ENCODE results near the gene AUH. TPM values are rescaled to one million over a fixed set of nuclear protein-coding genes. Genes with fewer than 3 reads are reported as not detected.

Gene AUH
- total RNA-seq, 4 donors from 2014 or later: 10.6 to 25.4 (median 16.7) TPM

GRCh38 chr9:91198405-91198804 lies 163.3 kb downstream of the AUH start:
- Histone ChIP-seq H3K4me3 (no peak overlapping the region), H3K27ac (peak overlapping the region; percentile 57 to 99 (median 92)), H3K4me1 (peaks cover 30 to 75% (median 57%) of the 10 kb centered on the region in 3 donors), H3K9me3 (peaks cover 0 to 11% (median 3%) of the 10 kb centered on the region in 3 donors), H3K27me3 (no peaks in the 10 kb centered on the region), H3K36me3 (no peaks in the 10 kb centered on the region)
- no peak for DNase-seq
- no peak for TF ChIP-seq CTCF (IDR thresholded peaks at IDR 0.05)
- no peak for TF ChIP-seq POLR2A (IDR thresholded peaks at IDR 0.05)
- intact Hi-C loops (cut with DNase I): loop anchor here (5.0 kb wide), 1 partner anchor 229 kb away; no protein-coding TSS in a partner anchor

DNA sequence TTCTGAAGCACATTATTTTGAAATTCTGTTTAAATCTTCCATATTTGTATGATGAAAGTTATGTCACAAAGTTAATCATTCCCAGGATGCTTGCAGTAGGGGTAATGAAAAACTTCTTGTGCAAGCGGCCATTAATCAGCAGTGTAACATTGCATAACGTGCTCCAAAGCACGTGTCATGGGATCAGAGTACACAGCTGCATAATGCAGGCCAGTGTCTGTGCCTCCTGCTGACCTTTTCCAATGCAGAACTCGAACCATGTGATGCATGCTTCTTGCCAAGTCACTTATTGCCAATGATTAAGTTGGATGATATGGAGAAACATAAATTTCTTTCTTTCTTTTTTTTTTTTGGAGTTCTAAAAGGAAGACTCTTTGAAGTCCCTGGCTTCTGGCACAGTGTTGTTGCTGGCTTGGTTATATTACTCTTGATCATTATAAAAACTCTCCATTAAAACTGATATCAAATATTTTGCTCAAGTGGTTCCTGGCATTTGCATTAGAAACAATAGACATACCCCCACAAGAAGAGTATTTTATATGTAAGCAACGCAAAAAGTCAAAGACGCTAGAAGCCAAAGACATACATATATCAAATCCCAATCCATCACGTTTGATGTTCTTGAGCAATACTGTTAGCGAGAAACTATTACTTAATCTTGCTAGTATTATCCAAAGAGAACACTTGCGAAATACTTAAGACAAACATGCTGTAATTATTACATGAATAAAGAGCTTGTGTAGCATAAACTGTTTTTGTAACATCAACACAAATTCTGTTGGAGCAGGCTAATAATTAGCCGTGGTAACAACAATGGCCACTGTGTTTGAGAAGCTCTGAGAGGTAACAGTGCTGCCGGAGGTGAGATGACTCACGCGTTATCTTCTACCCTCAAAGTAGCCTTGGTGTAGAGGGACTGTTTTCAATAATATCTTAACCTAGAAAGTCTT lies 164.2 kb downstream of the AUH start:
- Histone ChIP-seq H3K4me3 (no peak overlapping the region), H3K4me1 (peaks cover 37 to 84% (median 66%) of the 10 kb centered on the region in 3 donors), H3K27ac (peak overlapping the region; percentile 72 to 99 (median 92)), H3K27me3 (no peaks in the 10 kb centered on the region), H3K36me3 (no peaks in the 10 kb centered on the region), H3K9me3 (peaks cover 0 to 5% (median 0%) of the 10 kb centered on the region in 3 donors)
- no peak for DNase-seq
- intact Hi-C loops (cut with DNase I): loop anchor here (5.0 kb wide), 1 partner anchor 230 kb away; no protein-coding TSS in a partner anchor
- TF ChIP-seq CTCF (IDR thresholded peaks at IDR 0.05) (no peak), POLR2A (IDR thresholded peaks at IDR 0.05) (peak in 1 of 4 donors; percentile 15)
- WGBS, 2 donors: 18 to 33% methylated on average over 13 of the region's 13 CpGs

DNA sequence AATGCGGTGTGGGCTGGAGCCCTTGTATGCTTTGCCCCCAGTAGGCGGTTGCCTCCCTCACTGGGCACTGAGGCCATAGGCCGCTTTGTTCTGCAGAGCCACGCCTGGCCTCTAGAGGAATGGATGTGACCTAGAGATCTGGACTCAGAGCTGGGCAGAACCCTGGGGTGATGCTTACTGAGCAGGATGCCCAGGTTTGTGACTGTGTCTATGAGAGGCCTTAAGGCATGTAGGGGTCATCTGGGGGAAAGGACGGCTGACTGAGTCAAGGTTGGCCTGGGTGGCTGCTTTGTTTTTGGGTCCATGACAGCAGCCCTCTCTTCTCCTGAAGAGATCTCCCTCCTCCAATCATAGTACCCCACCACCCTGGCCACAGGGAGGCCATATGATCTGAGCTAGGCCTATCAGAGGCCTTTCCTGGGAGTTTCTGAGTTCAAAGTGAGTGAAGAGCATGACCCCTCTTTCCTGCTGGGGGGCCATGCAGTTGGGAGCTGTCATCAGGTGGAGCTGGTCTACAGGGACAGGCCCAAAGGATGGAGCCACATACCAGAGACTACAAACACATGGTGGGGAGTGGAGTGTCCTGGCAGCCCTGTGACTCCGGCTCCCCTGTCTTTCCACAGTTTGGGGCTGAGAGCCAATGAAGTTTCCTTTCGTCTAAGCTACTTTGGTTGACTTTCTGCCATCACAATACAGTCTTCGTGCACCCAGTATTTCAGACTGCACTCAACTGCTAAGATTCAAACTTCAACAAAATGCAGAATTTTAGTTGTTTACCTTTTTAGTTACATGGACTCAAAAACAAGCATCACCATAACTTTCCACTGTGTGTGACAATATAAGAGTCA lies 165.4 kb downstream of the AUH start:
- intact Hi-C loops (cut with DNase I): loop anchor here (5.0 kb wide), 1 partner anchor 231 kb away; no protein-coding TSS in a partner anchor
- H3K9me3 ChIP-seq: peaks cover 0 to 5% (median 0%) of the 10 kb centered on the region in 3 donors
- peak overlapping the region; percentile 72 to 99 (median 92) for H3K27ac ChIP-seq
- peaks cover 44 to 96% (median 73%) of the 10 kb centered on the region in 3 donors for H3K4me1 ChIP-seq
- DNase-seq: no peak
- no peak overlapping the region for H3K4me3 ChIP-seq
- no peaks in the 10 kb centered on the region for H3K27me3 ChIP-seq
- 72 to 80% methylated on average over 5 to 8 of the region's 8 CpGs for WGBS, 2 donors
- no peak for TF ChIP-seq POLR2A (IDR thresholded peaks at IDR 0.05)
- no peak for TF ChIP-seq CTCF (IDR thresholded peaks at IDR 0.05)
- H3K36me3 ChIP-seq: no peaks in the 10 kb centered on the region

DNA sequence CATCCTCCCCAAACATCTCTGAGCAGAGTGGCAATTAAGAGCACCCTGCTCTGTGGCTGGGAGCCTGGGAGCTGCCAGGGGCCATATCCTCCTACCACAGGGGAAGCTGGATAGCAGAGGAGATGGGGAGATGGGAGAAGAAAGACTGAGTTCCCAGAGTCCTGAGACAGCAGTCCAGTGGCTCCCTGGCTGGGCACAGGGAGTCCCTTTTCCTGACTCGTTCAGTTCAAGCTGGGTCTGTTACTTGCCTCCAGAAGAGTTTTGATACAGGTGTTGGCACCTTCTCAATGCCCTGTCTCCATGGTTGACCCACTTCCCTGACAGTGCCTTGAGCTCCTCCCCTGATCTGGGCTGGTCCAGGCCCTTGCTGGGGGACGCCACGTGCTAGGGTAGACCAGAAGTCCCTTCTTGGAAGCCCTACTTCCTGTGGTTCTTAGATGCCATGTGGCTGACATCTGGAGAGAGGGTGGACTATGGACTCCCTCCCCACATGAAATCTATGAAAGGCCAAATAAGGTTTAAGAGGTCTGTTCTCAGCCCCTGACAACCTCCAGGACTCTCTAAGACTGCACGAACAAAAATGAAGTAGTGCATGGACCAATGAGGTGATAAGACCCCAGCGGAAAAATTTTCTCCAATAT lies 166.2 kb downstream of the AUH start:
- Histone ChIP-seq H3K27ac (peak overlapping the region; percentile 72 to 99 (median 92)), H3K9me3 (peaks cover 0 to under 1% (median 0%) of the 10 kb centered on the region in 3 donors), H3K4me1 (peaks cover 44 to 93% (median 71%) of the 10 kb centered on the region in 3 donors), H3K27me3 (no peaks in the 10 kb centered on the region), H3K36me3 (no peaks in the 10 kb centered on the region), H3K4me3 (no peak overlapping the region)
- intact Hi-C loops (cut with DNase I): loop anchor here (5.0 kb wide), 1 partner anchor 232 kb away; no protein-coding TSS in a partner anchor
- DNase-seq: no peak
- TF ChIP-seq CTCF (IDR thresholded peaks at IDR 0.05) (no peak), POLR2A (IDR thresholded peaks at IDR 0.05) (no peak)
- WGBS, 2 donors: 94 to 100% methylated on average over 1 to 2 of the region's 5 CpGs

All from esophagus squamous epithelium (tissue), 5 donors.